Thoracic aorta (tissue), 2 donors: Measurements from ENCODE around the gene VAV2. TPM values are rescaled to one million over a fixed set of nuclear protein-coding genes. Genes with fewer than 3 reads are reported as not detected.

Experiments
- ATAC-seq: fragments of 150-250 bp; one replicate; pipeline ENCODE4 v1.8.0; 2017; ENCODE audit warnings: low read depth; ENCODE audit not compliant: insufficient number of reproducible peaks, low FRiP score
- DNase-seq: peaks from one replicate; pipeline ENCODE4 v3.0.0-alpha.2; 2020; ENCODE audit warnings: low spot score
- H3K27ac ChIP-seq, 2 donors: fragments of 200-600 bp; sonication (generic); 1 replicate in 1 of 2; 2 replicates in 1 of 2; pipeline ENCODE4 v1.5.1; 2016; ENCODE audit warnings: mild to moderate bottlenecking in 2 of 2, moderate library complexity in 2 of 2
- H3K27me3 ChIP-seq: fragments of 200-600 bp; sonication (generic); replicated peaks from 2 replicates; pipeline ENCODE4 v1.6.0; 2016; ENCODE audit warnings: mild to moderate bottlenecking; ENCODE audit not compliant: insufficient read depth
- H3K36me3 ChIP-seq: fragments of 200-600 bp; sonication (generic); one replicate; pipeline ENCODE4 v1.5.1; 2016
- H3K4me1 ChIP-seq, 2 donors: fragments of 200-600 bp; sonication (generic); 1 replicate in 1 of 2; 2 replicates in 1 of 2; pipeline versions ENCODE4 v1.5.1 to v1.6.0; 2016; ENCODE audit warnings: low read depth in 2 of 2, mild to moderate bottlenecking in 1 of 2; ENCODE audit not compliant: control insufficient read depth in 1 of 2
- H3K4me3 ChIP-seq: fragments of 200-600 bp; sonication (generic); 2 replicates; pipeline ENCODE4 v1.5.1; 2016; ENCODE audit warnings: mild to moderate bottlenecking
- H3K9me3 ChIP-seq: fragments of 200-600 bp; sonication (generic); 2 replicates; pipeline ENCODE4 v1.5.1; 2016
- CTCF ChIP-seq: fragments of 200-600 bp; sonication (generic); IDR thresholded peaks from one replicate; pipeline ENCODE4 v1.5.1; 2019; ENCODE audit warnings: antibody characterized with exemption
- total RNA-seq, 2 donors: library from RNA; depleted of rRNA; stranded (reverse); fragments of >200 nt; gene quantifications; one replicate each; pipeline versions ENCODE4 v1.1.0 to v1.2.3, GENCODE V29; 2016

VAV2 gene
- total RNA-seq, 2 donors from 2014 or later = 10.1 to 11.5 TPM

- Histone ChIP-seq H3K4me1 (peaks cover 7 to 8% of the 10 kb centered on the region in 2 donors), H3K27ac (no peak overlapping the region), H3K4me3 (no peak overlapping the region), H3K27me3 (no peaks in the 10 kb centered on the region), H3K9me3 (no peaks in the 10 kb centered on the region), H3K36me3 (peaks cover 38% of the 10 kb centered on the region)
- TF ChIP-seq CTCF = no peak
- DNase-seq = no peak
- ATAC-seq = no peak
These were observed 38.8 kb upstream of the VAV2 start for GRCh38 chr9:134030821-134031470.

- Histone ChIP-seq H3K27me3 (no peaks in the 10 kb centered on the region), H3K4me1 (peaks cover 10 to 11% of the 10 kb centered on the region in 2 donors), H3K36me3 (peaks cover 24% of the 10 kb centered on the region), H3K27ac (no peak overlapping the region), H3K4me3 (no peak overlapping the region), H3K9me3 (no peaks in the 10 kb centered on the region)
- no peak for DNase-seq
- ATAC-seq = no peak
- no peak for TF ChIP-seq CTCF
These were observed 37.4 kb upstream of the VAV2 start for GRCh38 chr9:134029248-134030226.

- H3K4me1 ChIP-seq = peaks cover 10 to 11% of the 10 kb centered on the region in 2 donors
- no peak for TF ChIP-seq CTCF
- ATAC-seq (no peak), DNase-seq (no peak)
- no peaks in the 10 kb centered on the region for H3K27me3 ChIP-seq
- no peak overlapping the region for H3K27ac ChIP-seq
- peaks cover 16% of the 10 kb centered on the region for H3K36me3 ChIP-seq
- no peak overlapping the region for H3K4me3 ChIP-seq
- no peaks in the 10 kb centered on the region for H3K9me3 ChIP-seq
These were observed 36.6 kb upstream of the VAV2 start for GRCh38 chr9:134028575-134029247.

- no peak overlapping the region for H3K4me3 ChIP-seq
- TF ChIP-seq CTCF = no peak
- H3K36me3 ChIP-seq = peaks cover 12% of the 10 kb centered on the region
- H3K27ac ChIP-seq = no peak overlapping the region
- H3K9me3 ChIP-seq = no peaks in the 10 kb centered on the region
- DNase-seq (no peak), ATAC-seq (no peak)
- peaks cover 10 to 11% of the 10 kb centered on the region in 2 donors for H3K4me1 ChIP-seq
- H3K27me3 ChIP-seq = no peaks in the 10 kb centered on the region
These were observed 36.0 kb upstream of the VAV2 start for GRCh38 chr9:134028076-134028475.

GRCh38 chr9:134027561-134027960, 35.4 kb upstream of the VAV2 start:
- Histone ChIP-seq H3K4me1 (peaks cover 10 to 11% of the 10 kb centered on the region in 2 donors), H3K4me3 (no peak overlapping the region), H3K27ac (no peak overlapping the region), H3K9me3 (no peaks in the 10 kb centered on the region), H3K36me3 (peaks cover 12% of the 10 kb centered on the region), H3K27me3 (no peaks in the 10 kb centered on the region)
- no peak for DNase-seq
- no peak for ATAC-seq
- no peak for TF ChIP-seq CTCF
